MV-4-11 (cell line): Measurements from ENCODE around the gene GLI2.
A peak's percentile ranks its signal among the peaks of the same experiment; 100 is the strongest.

Experiments
- DNase-seq: peaks from one replicate; lab custom pipeline; 2025; lab: John Stamatoyannopoulos, UW

GLI2 gene

GRCh38 chr2:120738117-120738516 lies 2.4 kb downstream of the GLI2 start:
- no peak for DNase-seq

- DNase-seq: peak; percentile 2
These were observed 3.2 kb downstream of the GLI2 start for GRCh38 chr2:120738786-120739437.

- no peak for DNase-seq
These were observed 3.9 kb downstream of the GLI2 start for GRCh38 chr2:120739438-120740090.

GRCh38 chr2:120740375-120740764 lies 4.7 kb downstream of the GLI2 start:
- no peak for DNase-seq

- no peak for DNase-seq
These were observed 5.3 kb downstream of the GLI2 start for GRCh38 chr2:120740765-120741524.

GRCh38 chr2:120741571-120742561 lies 6.2 kb downstream of the GLI2 start:
- no peak for DNase-seq

- DNase-seq: no peak
These were observed 8.0 kb downstream of the GLI2 start for GRCh38 chr2:120743657-120744056.

- no peak for DNase-seq
These were observed 9.1 kb downstream of the GLI2 start for GRCh38 chr2:120744817-120745216.

- DNase-seq: no peak
These were observed 9.9 kb downstream of the GLI2 start for GRCh38 chr2:120745420-120746111.

GRCh38 chr2:120746144-120746543 lies 10.5 kb downstream of the GLI2 start:
- DNase-seq: no peak

- DNase-seq: no peak
These were observed 11.6 kb downstream of the GLI2 start for GRCh38 chr2:120747281-120747680.

GRCh38 chr2:120747706-120748105 lies 12.0 kb downstream of the GLI2 start:
- no peak for DNase-seq

- DNase-seq: no peak
These were observed 12.6 kb downstream of the GLI2 start for GRCh38 chr2:120748310-120748709.

GRCh38 chr2:120748741-120749140 lies 13.1 kb downstream of the GLI2 start:
- no peak for DNase-seq

GRCh38 chr2:120749506-120750431 lies 14.1 kb downstream of the GLI2 start:
- DNase-seq: no peak

- no peak for DNase-seq
These were observed 15.0 kb downstream of the GLI2 start for GRCh38 chr2:120750488-120751210.

GRCh38 chr2:120751553-120751952 lies 15.9 kb downstream of the GLI2 start:
- no peak for DNase-seq

- no peak for DNase-seq
These were observed 18.6 kb downstream of the GLI2 start for GRCh38 chr2:120754067-120754960.
